Measurements from ENCODE around the gene TWIST2. TPM values are rescaled to one million over a fixed set of nuclear protein-coding genes. Genes with fewer than 3 reads are reported as not detected.

The TWIST2 gene
- total RNA-seq, 1 experiment from 2014 or later: 0.22 TPM

- H3K4me3 Mint-ChIP-seq: no peak overlapping the region
- H3K23me2 ChIP-seq (ENCODE audit: insufficient read length, low read depth, low read length, poor library complexity, severe bottlenecking): no peaks in the 10 kb centered on the region
Observed at GRCh38 chr2:238820197-238820596, 27.7 kb upstream of the TWIST2 start.

More at GRCh38 chr2:238820197-238820596, 27.7 kb upstream of the TWIST2 start:
- H3K4me1 Mint-ChIP-seq: peaks cover 14 to 19% of the 10 kb centered on the region in 2 experiments
- peaks cover 61% of the 10 kb centered on the region for H3K27me3 Mint-ChIP-seq (ENCODE audit: low read depth)
- no peak overlapping the region for H4K8ac ChIP-seq (replicated peaks; ENCODE audit: insufficient read length, low read depth, low read length)
- no peak overlapping the region for H4K5ac ChIP-seq (ENCODE audit: insufficient read length, low read depth, low read length)
- H2AFZ ChIP-seq (ENCODE audit: low read length): no peak overlapping the region
- no peaks in the 10 kb centered on the region for H3K79me1 ChIP-seq (ENCODE audit: insufficient read depth, low read depth, low read length, poor library complexity, severe bottlenecking)
- no peak overlapping the region for H3K4me2 ChIP-seq (ENCODE audit: insufficient read depth, insufficient read length, low read length)
- no peak overlapping the region for H3K18ac ChIP-seq (ENCODE audit: insufficient read length, low read depth, low read length)
- H3T11ph ChIP-seq (ENCODE audit: low read length): no peak overlapping the region
- H3K9me3 ChIP-seq (ENCODE audit: control insufficient read depth, low read depth, low read length): peaks cover 10% of the 10 kb centered on the region
- no peak overlapping the region for H3K14ac ChIP-seq (ENCODE audit: insufficient read depth, low read length)
- no CpG with 5 or more reads among the region's 1 CpG for WGBS (ENCODE audit: extremely low coverage, insufficient read length, low lambda C conversion rate)
- no peak overlapping the region for H3K27ac Mint-ChIP-seq
- no peak overlapping the region for H3K56ac ChIP-seq (ENCODE audit: insufficient read length, low read depth, low read length)
- H3K23ac ChIP-seq (ENCODE audit: insufficient read length, low read depth, low read length): no peak overlapping the region
- H3K4me1 ChIP-seq (ENCODE audit: insufficient read depth, low read length): no peaks in the 10 kb centered on the region
- peaks cover 2 to 16% (median 2%) of the 10 kb centered on the region in 3 experiments; a peak in 4 of 7 replicates for H3K36me3 Mint-ChIP-seq (ENCODE audit: insufficient read depth in 1 of 3, low read depth in 3 of 3)
- H2BK120ac ChIP-seq (ENCODE audit: low read depth, low read length, poor library complexity, severe bottlenecking): no peak overlapping the region
- no peak overlapping the region for H3K4ac ChIP-seq (ENCODE audit: low read depth, low read length)
- peaks cover 23 to 29% of the 10 kb centered on the region in 2 experiments for H3K9me3 Mint-ChIP-seq
- no peak overlapping the region for H2AK5ac ChIP-seq (ENCODE audit: insufficient read length, low read length)
- DNase-seq: no peak
- no peak for TF ChIP-seq CTCF (conservative IDR thresholded peaks at IDR 0.05)
- no peaks in the 10 kb centered on the region for H3K79me2 ChIP-seq (ENCODE audit: insufficient read depth, low read length)
- no peaks in the 10 kb centered on the region for H3K27me3 ChIP-seq (ENCODE audit: insufficient read depth, low read length)
- no peak overlapping the region for H2BK15ac ChIP-seq (ENCODE audit: low read depth, low read length)
- no peak overlapping the region for H3K9ac ChIP-seq (ENCODE audit: extremely low read depth, insufficient read length, low read length)
- H2BK5ac ChIP-seq (ENCODE audit: insufficient read length, low read length): no peak overlapping the region
- H4K91ac ChIP-seq (ENCODE audit: insufficient read length, low read depth, low read length): no peak overlapping the region
- H2BK20ac ChIP-seq (ENCODE audit: low read depth, low read length, poor library complexity, severe bottlenecking): no peak overlapping the region
- no peak overlapping the region for H2BK12ac ChIP-seq (ENCODE audit: insufficient read length, low read depth, low read length)
- H4K20me1 ChIP-seq (ENCODE audit: control insufficient read depth, insufficient read depth, insufficient read length): no peaks in the 10 kb centered on the region
- H3K27ac ChIP-seq (ENCODE audit: insufficient read length, low read depth, low read length): no peak overlapping the region

All from H9 (cell line).